Measurements from ENCODE around the gene NCAM2. TPM values are rescaled to one million over a fixed set of nuclear protein-coding genes. Genes with fewer than 3 reads are reported as not detected.

Gene NCAM2
- total and polyA plus RNA-seq, 2 experiments from 2014 or later: 1.7 to 6.3 TPM

GRCh38 chr21:20994790-20995189 is 3.4 kb upstream of the NCAM2 start:
- no peaks in the 10 kb centered on the region for H4K20me1 ChIP-seq (ENCODE audit: insufficient read depth, poor library complexity, severe bottlenecking)
- no peaks in the 10 kb centered on the region for H3K36me3 ChIP-seq (replicated peaks; ENCODE audit: insufficient read depth, low read depth)
- H3K9me2 ChIP-seq (replicated peaks; ENCODE audit: insufficient read depth): no peaks in the 10 kb centered on the region
- H3K4me3 ChIP-seq: no peak overlapping the region
- H2AFZ ChIP-seq: no peak overlapping the region
- no peak for DNase-seq (ENCODE audit: low spot score)
- H3K4me2 ChIP-seq: no peak overlapping the region
- no peaks in the 10 kb centered on the region for H3K9me3 ChIP-seq (ENCODE audit: low read depth)
- H3K4me1 ChIP-seq (ENCODE audit: insufficient read depth): no peaks in the 10 kb centered on the region
- peaks cover 12% of the 10 kb centered on the region for H3K27me3 ChIP-seq
- no peak overlapping the region for H3K27ac ChIP-seq
- TF ChIP-seq EZH2 (IDR thresholded peaks at IDR 0.05; ENCODE audit: borderline replicate concordance) (no peak), CTCF (IDR thresholded peaks at IDR 0.05; ENCODE audit: poor library complexity) (no peak), EZH2phosphoT487 (IDR thresholded peaks at IDR 0.05; ENCODE audit: low read depth, severe bottlenecking, unreplicated experiment) (no peak)
- H3K79me2 ChIP-seq: no peaks in the 10 kb centered on the region
- WGBS (ENCODE audit: low lambda C conversion rate, missing lambda C conversion rate): 90% methylated on average over 7 of the region's 7 CpGs

DNA sequence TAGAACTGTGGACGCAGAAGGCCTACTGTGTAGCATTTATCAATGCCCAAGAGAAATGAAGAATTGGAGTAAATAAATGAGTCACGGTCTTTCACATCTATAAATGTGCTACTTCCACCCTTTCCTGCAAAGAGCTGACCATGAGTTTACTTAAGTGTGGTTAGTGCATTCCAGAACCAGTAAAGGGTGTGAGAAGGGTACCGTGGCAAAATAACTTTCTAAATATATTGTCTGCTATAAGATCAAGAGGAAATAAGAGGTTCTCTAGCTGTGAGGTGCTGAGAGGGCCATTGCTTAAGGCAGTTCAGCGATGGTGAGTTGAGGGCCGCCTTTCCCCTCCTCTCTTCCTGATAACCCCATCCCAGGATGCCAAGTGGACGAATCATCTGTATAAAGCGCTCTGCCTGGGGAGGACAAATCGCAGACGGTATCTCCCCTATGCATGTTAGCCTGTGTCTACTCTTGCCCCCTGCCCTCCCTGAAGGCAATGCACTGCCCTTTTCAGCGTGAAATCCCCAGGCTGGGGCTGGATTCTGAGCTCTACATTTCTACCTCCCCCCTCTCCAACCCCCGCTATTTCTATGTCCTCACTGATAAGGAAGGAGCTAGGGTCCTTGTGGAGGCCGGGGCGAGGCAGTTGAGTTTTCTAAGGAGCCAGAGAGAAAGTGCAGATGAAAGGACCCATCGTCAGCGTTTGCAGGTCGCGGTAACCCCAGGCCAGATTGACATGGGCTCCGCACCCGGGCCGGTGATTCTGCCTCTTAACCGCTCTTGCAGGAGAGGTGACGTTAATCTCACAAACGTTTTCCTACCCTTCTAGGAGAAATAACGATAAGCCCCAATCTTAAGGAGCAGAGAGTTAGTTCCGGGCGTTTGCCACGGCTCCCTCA is 1.5 kb upstream of the NCAM2 start:
- peak; percentile 5 for DNase-seq (ENCODE audit: low spot score)

GRCh38 chr21:20997311-20997635 is 936 bp upstream of the NCAM2 start:
- Histone ChIP-seq H3K9me2 (replicated peaks; ENCODE audit: insufficient read depth) (no peaks in the 10 kb centered on the region), H4K20me1 (ENCODE audit: insufficient read depth, poor library complexity, severe bottlenecking) (no peaks in the 10 kb centered on the region), H3K27ac (no peak overlapping the region), H3K79me2 (no peaks in the 10 kb centered on the region), H3K4me2 (peak overlapping the region; percentile 94), H3K4me3 (peak overlapping the region; percentile 48), H3K9me3 (ENCODE audit: low read depth) (no peaks in the 10 kb centered on the region), H2AFZ (peak overlapping the region; percentile 97), H3K4me1 (ENCODE audit: insufficient read depth) (no peaks in the 10 kb centered on the region), H3K27me3 (peaks cover 12% of the 10 kb centered on the region), H3K36me3 (replicated peaks; ENCODE audit: insufficient read depth, low read depth) (no peaks in the 10 kb centered on the region)
- WGBS (ENCODE audit: low lambda C conversion rate, missing lambda C conversion rate): 3% methylated on average over 20 of the region's 20 CpGs
- TF ChIP-seq EZH2phosphoT487 (IDR thresholded peaks at IDR 0.05; ENCODE audit: low read depth, severe bottlenecking, unreplicated experiment) (no peak), EZH2 (IDR thresholded peaks at IDR 0.05; ENCODE audit: borderline replicate concordance) (no peak), CTCF (IDR thresholded peaks at IDR 0.05; ENCODE audit: poor library complexity) (no peak)
- DNase-seq (ENCODE audit: low spot score): peak; percentile 11

More for the DNA sequence above, 1.5 kb upstream of the NCAM2 start:
- 26% methylated on average over 27 of the region's 27 CpGs for WGBS (ENCODE audit: low lambda C conversion rate, missing lambda C conversion rate)
- Histone ChIP-seq H3K36me3 (replicated peaks; ENCODE audit: insufficient read depth, low read depth) (no peaks in the 10 kb centered on the region), H2AFZ (peak overlapping the region; percentile 97), H3K9me3 (ENCODE audit: low read depth) (no peaks in the 10 kb centered on the region), H3K4me2 (peak overlapping the region; percentile 94), H3K27ac (no peak overlapping the region), H3K79me2 (no peaks in the 10 kb centered on the region), H4K20me1 (ENCODE audit: insufficient read depth, poor library complexity, severe bottlenecking) (no peaks in the 10 kb centered on the region), H3K4me1 (ENCODE audit: insufficient read depth) (no peaks in the 10 kb centered on the region), H3K9me2 (replicated peaks; ENCODE audit: insufficient read depth) (no peaks in the 10 kb centered on the region), H3K27me3 (peaks cover 12% of the 10 kb centered on the region), H3K4me3 (peak overlapping the region; percentile 48)
- TF ChIP-seq CTCF (IDR thresholded peaks at IDR 0.05; ENCODE audit: poor library complexity): no peak
- no peak for TF ChIP-seq EZH2 (IDR thresholded peaks at IDR 0.05; ENCODE audit: borderline replicate concordance)
- no peak for TF ChIP-seq EZH2phosphoT487 (IDR thresholded peaks at IDR 0.05; ENCODE audit: low read depth, severe bottlenecking, unreplicated experiment)

All from hepatocyte (in vitro differentiated cells).